Activated T-helper 1 cell treated with anti-CD3 and anti-CD28 coated beads, Interleukin-2, amount 50 U/mL, for 16 hours (primary cell): ENCODE measurements around the gene MYL5.
"Not testable (repeated sequence)": the region's sequence is repeated elsewhere in the genome, so short reads cannot be mapped to it uniquely, and the experiment has no call there.

Source experiments
- DNase-seq, 2 donors: peaks; one replicate each; pipeline ENCODE4 v3.0.0-alpha.2; 2020; ENCODE audit warnings: low read depth in 1 of 2, low spot score in 1 of 2

Gene MYL5

GRCh38 chr4:683982-684622, 9.8 kb downstream of the MYL5 start:
- no peak for DNase-seq

- DNase-seq, result no peak
Measured at GRCh38 chr4:684623-685327, 10.4 kb downstream of the MYL5 start.

DNA sequence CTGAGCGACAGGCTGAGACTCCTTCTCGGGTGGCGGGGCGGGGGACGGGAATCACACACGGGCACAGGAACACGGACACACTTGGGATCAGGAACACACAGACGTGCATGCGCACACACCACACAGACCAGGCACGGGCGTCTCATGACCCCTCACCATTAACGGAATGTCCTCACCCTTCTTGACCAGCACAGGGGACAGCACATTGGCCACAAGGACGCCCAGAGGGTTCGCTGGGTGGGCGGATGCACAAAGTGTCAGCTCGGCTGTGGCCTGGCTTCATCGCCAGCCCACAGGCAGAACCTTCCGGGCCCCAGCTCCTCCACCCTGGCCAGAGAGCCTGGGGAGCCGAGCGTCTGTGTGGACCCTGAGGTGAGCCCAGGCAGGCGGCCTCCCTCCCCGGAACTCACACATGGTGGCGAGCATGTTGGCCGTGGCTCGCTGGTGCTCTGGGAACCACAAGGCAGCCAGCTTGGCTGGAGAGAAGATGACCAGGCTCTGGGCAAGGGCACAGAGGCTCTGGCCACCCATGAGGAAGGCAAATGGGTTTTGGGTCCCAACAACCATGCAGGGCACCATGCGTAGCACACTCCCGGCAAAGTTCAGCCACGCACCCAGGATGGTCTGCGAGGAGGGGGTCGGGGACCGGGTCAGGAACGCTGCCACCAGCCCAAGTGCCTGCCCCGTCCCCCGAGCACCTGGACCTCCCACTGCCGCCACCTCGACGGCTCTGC, 11.5 kb downstream of the MYL5 start:
- DNase-seq, result no peak

DNA sequence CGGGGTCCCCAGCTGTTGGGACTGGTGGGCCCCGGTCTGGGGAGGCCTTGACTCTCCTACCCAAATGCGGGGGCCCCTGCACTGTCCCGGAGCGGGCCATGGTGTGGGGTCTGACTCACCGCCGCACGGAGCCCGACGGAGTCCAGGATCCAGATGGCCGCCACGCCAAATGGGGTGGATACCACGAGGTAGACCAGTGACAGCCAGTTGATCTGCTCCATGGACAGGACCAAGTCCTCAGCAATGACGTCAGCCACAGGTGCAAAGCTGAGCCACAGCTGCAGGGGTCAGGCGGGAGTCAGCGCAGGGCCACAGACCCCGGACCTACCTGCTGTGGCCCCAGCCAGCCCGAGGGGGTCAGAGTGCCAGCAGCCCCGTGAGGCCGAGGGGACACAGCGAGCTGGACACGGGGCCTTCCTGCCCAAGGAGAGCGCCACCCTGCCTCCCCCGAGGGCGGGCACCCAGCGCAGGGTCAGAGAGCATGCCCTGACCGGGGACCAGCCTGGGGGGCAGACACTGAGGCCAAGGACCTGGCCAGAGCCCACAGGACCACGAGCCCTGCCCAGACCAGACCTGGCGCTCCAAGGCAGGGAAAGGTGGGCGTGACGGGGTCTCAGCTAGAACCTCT, 12.2 kb downstream of the MYL5 start:
- no peak for DNase-seq

GRCh38 chr4:687048-687970, 13.0 kb downstream of the MYL5 start:
- no peak for DNase-seq

- no peak for DNase-seq
Measured at GRCh38 chr4:687971-688853, 13.9 kb downstream of the MYL5 start.

- no peak for DNase-seq
Measured at GRCh38 chr4:688854-689681, 14.7 kb downstream of the MYL5 start, which contains the start of gene SLC49A3. TSS of gene SLC49A3 (minus strand) at chr4:689151. CDS start at chr4:689127, 24 bp downstream.

DNA sequence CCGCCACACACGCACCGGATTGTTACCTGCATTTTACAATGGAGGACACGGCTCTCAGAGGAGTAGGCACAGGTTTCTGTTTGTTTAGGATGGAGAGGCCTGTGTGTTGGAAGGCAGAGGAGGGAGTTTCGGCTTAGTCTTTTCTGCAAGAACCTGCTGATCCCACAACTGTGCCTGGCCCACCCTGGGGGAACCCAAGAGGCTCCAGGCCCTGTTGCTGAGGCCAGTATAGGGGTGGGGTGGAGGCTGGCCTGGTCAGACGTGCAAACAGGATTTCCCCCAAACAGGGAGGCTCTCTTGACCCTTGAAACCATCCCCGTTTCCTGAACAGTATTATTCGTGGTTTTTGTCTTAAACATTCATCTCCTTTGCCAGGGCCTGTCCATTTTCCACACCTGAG, 15.4 kb downstream of the MYL5 start:
- no peak for DNase-seq

- DNase-seq, result no peak
Measured at GRCh38 chr4:692771-693554, 18.6 kb downstream of the MYL5 start.

GRCh38 chr4:694341-694940, 20.1 kb downstream of the MYL5 start:
- DNase-seq, result not testable (repeated sequence)

- DNase-seq, result no peak
Measured at GRCh38 chr4:699816-700580, 25.7 kb downstream of the MYL5 start.

- DNase-seq, result no peak
Measured at GRCh38 chr4:700587-701264, 26.4 kb downstream of the MYL5 start.

DNA sequence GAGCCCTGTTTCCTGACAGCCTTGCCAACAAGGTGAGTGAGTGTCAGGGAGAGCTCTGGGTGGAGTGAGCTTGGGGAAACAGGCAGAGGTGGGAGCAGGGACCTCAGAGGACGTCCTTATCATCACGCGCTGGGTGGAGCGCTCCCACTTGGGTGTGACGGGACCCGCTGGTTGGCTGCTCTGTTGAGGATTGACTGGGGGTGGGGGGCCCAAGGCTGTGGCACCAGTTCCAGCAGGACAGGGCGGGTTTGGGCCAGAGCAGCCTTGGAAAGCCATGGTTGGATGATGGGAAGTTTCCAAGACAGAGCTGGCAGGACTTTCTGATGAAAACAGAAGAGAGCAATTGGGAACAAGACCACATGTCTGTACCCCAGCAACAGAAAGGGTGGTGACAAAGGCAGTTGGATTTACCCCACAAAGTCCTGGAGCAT, 28.3 kb downstream of the MYL5 start:
- DNase-seq, result no peak

- no peak for DNase-seq
Measured at GRCh38 chr4:703336-704197, 29.2 kb downstream of the MYL5 start.

GRCh38 chr4:704198-704891, 30.0 kb downstream of the MYL5 start:
- no peak for DNase-seq
